DMS114 treated with DMSO at 0.1 percent for 48 hours (cell line): Measurements from ENCODE around the gene BCL2L1.

Experiments
- DNase-seq: peaks from one replicate; lab custom pipeline; 2025; ENCODE audit not compliant: unreplicated experiment; lab: John Stamatoyannopoulos, UW

BCL2L1 gene

DNA sequence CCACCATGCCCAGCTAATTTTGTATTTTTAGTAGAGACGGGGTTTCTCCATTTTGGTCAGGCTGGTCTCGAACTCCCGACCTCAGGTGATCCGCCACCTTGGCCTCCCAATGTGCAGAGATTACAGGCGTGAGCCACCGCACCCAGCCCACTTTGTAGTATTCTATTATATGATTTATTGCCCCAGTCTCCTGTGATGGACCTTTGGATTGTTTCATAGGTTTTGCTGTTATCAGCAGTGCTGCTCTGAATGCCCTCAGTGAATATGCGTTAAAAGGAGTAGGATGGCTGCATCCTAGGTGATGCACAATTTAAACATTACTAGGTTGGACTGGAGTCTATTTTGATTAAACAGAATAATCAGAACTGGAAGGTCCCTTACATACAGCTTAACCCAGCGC is 107.3 kb downstream of the BCL2L1 start:
- DNase-seq = no peak
